ENCODE results near the gene SHANK1. TPM values are rescaled to one million over a fixed set of nuclear protein-coding genes. Genes with fewer than 3 reads are reported as not detected.

SHANK1 gene
- total and polyA plus RNA-seq, 11 donors = 0.03 to 2.1 (median 0.44) TPM; not detected in 1

- DNase-seq = no peak
- intact Hi-C loops (cut with DNase I) = no loop called here
- no peak overlapping the region for H3K27ac ChIP-seq
- peaks cover 17 to 58% (median 39%) of the 10 kb centered on the region in 9 donors for H3K27me3 ChIP-seq
- H3K4me3 ChIP-seq = no peak overlapping the region
- ATAC-seq = peak in 1 of 4 donors; percentile 52
- peaks cover 0 to 13% (median 0%) of the 10 kb centered on the region in 12 donors for H3K4me1 ChIP-seq
- H3K9me3 ChIP-seq = no peaks in the 10 kb centered on the region
- 2 to 3% (median 2%) methylated on average over 23 to 75 of the region's 81 CpGs for WGBS, 4 donors
- TF ChIP-seq POLR2A (IDR thresholded peaks at IDR 0.05) (no peak), CTCF (IDR thresholded peaks at IDR 0.05) (no peak)
- H3K36me3 ChIP-seq = no peaks in the 10 kb centered on the region
These were observed 24.1 kb downstream of the SHANK1 start for GRCh38 chr19:50695251-50696093.

GRCh38 chr19:50694815-50695145 lies 24.8 kb downstream of the SHANK1 start:
- whole genome bisulfite sequencing, 4 donors = 1 to 3% (median 2%) methylated on average over 13 to 51 of the region's 51 CpGs
- H3K9me3 ChIP-seq = no peaks in the 10 kb centered on the region
- no peak overlapping the region for H3K4me3 ChIP-seq
- no peak overlapping the region for H3K27ac ChIP-seq
- peaks cover 17 to 58% (median 39%) of the 10 kb centered on the region in 9 donors for H3K27me3 ChIP-seq
- peaks cover 0 to 13% (median 0%) of the 10 kb centered on the region in 12 donors for H3K4me1 ChIP-seq
- DNase-seq (no peak), ATAC-seq (no peak)
- intact Hi-C loops (cut with DNase I) = no loop called here
- no peak for TF ChIP-seq CTCF (IDR thresholded peaks at IDR 0.05)
- no peak for TF ChIP-seq POLR2A (IDR thresholded peaks at IDR 0.05)
- H3K36me3 ChIP-seq = no peaks in the 10 kb centered on the region

- H3K36me3 ChIP-seq = no peaks in the 10 kb centered on the region
- intact Hi-C loops (cut with DNase I) = no loop called here
- H3K27ac ChIP-seq = no peak overlapping the region
- no peak overlapping the region for H3K4me3 ChIP-seq
- ATAC-seq = no peak
- 4 to 10% (median 5%) methylated on average over 17 to 23 of the region's 23 CpGs for WGBS, 4 donors
- H3K4me1 ChIP-seq = peaks cover 0 to 13% (median 0%) of the 10 kb centered on the region in 12 donors
- H3K27me3 ChIP-seq = peaks cover 15 to 61% (median 39%) of the 10 kb centered on the region in 9 donors
- no peak for DNase-seq
- H3K9me3 ChIP-seq = no peaks in the 10 kb centered on the region
- TF ChIP-seq CTCF (IDR thresholded peaks at IDR 0.05) = no peak
- no peak for TF ChIP-seq POLR2A (IDR thresholded peaks at IDR 0.05)
These were observed 26.3 kb downstream of the SHANK1 start for GRCh38 chr19:50693064-50693975.

- WGBS, 4 donors = 68 to 77% (median 75%) methylated on average over 7 of the region's 7 CpGs
- TF ChIP-seq CTCF (IDR thresholded peaks at IDR 0.05) = no peak
- no peak for TF ChIP-seq POLR2A (IDR thresholded peaks at IDR 0.05)
- Histone ChIP-seq H3K27ac (no peak overlapping the region), H3K4me3 (no peak overlapping the region), H3K9me3 (no peaks in the 10 kb centered on the region), H3K36me3 (no peaks in the 10 kb centered on the region), H3K4me1 (peaks cover 0 to 9% (median 0%) of the 10 kb centered on the region in 12 donors), H3K27me3 (peaks cover 21 to 75% (median 54%) of the 10 kb centered on the region in 9 donors)
- ATAC-seq = no peak
- intact Hi-C loops (cut with DNase I) = no loop called here
- no peak for DNase-seq
These were observed 29.2 kb downstream of the SHANK1 start for GRCh38 chr19:50690439-50690838.

Measured in heart left ventricle (tissue), 16 donors.